ENCODE results near the gene SLC28A1.

- TF ChIP-seq, protein P1, sequence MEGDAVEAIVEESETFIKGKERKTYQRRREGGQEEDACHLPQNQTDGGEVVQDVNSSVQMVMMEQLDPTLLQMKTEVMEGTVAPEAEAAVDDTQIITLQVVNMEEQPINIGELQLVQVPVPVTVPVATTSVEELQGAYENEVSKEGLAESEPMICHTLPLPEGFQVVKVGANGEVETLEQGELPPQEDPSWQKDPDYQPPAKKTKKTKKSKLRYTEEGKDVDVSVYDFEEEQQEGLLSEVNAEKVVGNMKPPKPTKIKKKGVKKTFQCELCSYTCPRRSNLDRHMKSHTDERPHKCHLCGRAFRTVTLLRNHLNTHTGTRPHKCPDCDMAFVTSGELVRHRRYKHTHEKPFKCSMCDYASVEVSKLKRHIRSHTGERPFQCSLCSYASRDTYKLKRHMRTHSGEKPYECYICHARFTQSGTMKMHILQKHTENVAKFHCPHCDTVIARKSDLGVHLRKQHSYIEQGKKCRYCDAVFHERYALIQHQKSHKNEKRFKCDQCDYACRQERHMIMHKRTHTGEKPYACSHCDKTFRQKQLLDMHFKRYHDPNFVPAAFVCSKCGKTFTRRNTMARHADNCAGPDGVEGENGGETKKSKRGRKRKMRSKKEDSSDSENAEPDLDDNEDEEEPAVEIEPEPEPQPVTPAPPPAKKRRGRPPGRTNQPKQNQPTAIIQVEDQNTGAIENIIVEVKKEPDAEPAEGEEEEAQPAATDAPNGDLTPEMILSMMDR (IDR thresholded peaks at IDR 0.05; ENCODE audit: borderline replicate concordance, extremely low read depth, low read length, poor library complexity, severe bottlenecking) = no peak
- no peak for TF ChIP-seq EZH2 (IDR thresholded peaks at IDR 0.05; ENCODE audit: borderline replicate concordance, low read depth, low read length, severe bottlenecking)
Measured at GRCh38 chr15:84893607-84894006, 9.1 kb downstream of the SLC28A1 start.

Measured in DND-41 (cell line).